Measurements from ENCODE around the gene SAFB2.

Gene SAFB2

GRCh38 chr19:5587661-5588060 lies 34.9 kb downstream of the SAFB2 start:
- Histone ChIP-seq H3K27me3 (ENCODE audit: insufficient read depth, low read length) (no peaks in the 10 kb centered on the region), H3K27ac (ENCODE audit: low read depth, low read length) (no peak overlapping the region), H3K23ac (ENCODE audit: low read length) (no peak overlapping the region), H2AK5ac (ENCODE audit: low read length) (no peak overlapping the region), H2AFZ (ENCODE audit: insufficient read depth, low read length, poor library complexity) (no peak overlapping the region), H2BK5ac (ENCODE audit: low read depth, low read length, poor library complexity) (no peak overlapping the region), H3K9ac (ENCODE audit: low read length) (no peak overlapping the region), H3K14ac (ENCODE audit: low read length) (no peak overlapping the region), H3K36me3 (ENCODE audit: control insufficient read depth in 1 of 2, insufficient read depth in 2 of 2, low read length in 2 of 2) (peaks cover 54 to 62% of the 10 kb centered on the region in 2 experiments), H4K8ac (ENCODE audit: low read depth, low read length) (no peak overlapping the region), H3K4ac (ENCODE audit: low read depth, low read length) (no peak overlapping the region), H3K79me2 (ENCODE audit: control insufficient read depth, insufficient read depth, low read length, poor library complexity) (no peaks in the 10 kb centered on the region), H3K9me3 (ENCODE audit: insufficient read depth, low read depth, low read length) (no peaks in the 10 kb centered on the region), H2BK120ac (ENCODE audit: insufficient read depth, low read length, poor library complexity) (no peak overlapping the region), H3K4me1 (ENCODE audit: control insufficient read depth in 1 of 2, insufficient read depth in 2 of 2, low read length in 2 of 2) (peaks cover 9 to 12% of the 10 kb centered on the region in 2 experiments), H3K4me2 (ENCODE audit: low read length) (no peak overlapping the region), H3K18ac (ENCODE audit: low read length) (no peak overlapping the region), H4K12ac (ENCODE audit: low read depth, low read length) (no peak overlapping the region), H3K79me1 (ENCODE audit: low read length) (no peaks in the 10 kb centered on the region), H2BK12ac (ENCODE audit: low read length) (no peak overlapping the region), H3K4me3 (ENCODE audit: low read depth, low read length) (no peak overlapping the region), H4K91ac (ENCODE audit: low read depth, low read length) (no peak overlapping the region)
- no CpG with 5 or more reads among the region's 23 CpGs for whole genome bisulfite sequencing (ENCODE audit: extremely low coverage, insufficient coverage, insufficient read length)
- DNase-seq = no peak

- Histone ChIP-seq H3K14ac (ENCODE audit: low read length) (no peak overlapping the region), H2BK120ac (ENCODE audit: insufficient read depth, low read length, poor library complexity) (no peak overlapping the region), H3K4me2 (ENCODE audit: low read length) (no peak overlapping the region), H3K4ac (ENCODE audit: low read depth, low read length) (no peak overlapping the region), H3K4me1 (ENCODE audit: control insufficient read depth in 1 of 2, insufficient read depth in 2 of 2, low read length in 2 of 2) (peaks cover 9 to 12% of the 10 kb centered on the region in 2 experiments), H3K9ac (ENCODE audit: low read length) (no peak overlapping the region), H4K12ac (ENCODE audit: low read depth, low read length) (no peak overlapping the region), H2BK5ac (ENCODE audit: low read depth, low read length, poor library complexity) (no peak overlapping the region), H3K18ac (ENCODE audit: low read length) (no peak overlapping the region), H3K36me3 (ENCODE audit: control insufficient read depth in 1 of 2, insufficient read depth in 2 of 2, low read length in 2 of 2) (peaks cover 54 to 58% of the 10 kb centered on the region in 2 experiments), H3K4me3 (ENCODE audit: low read depth, low read length) (no peak overlapping the region), H4K91ac (ENCODE audit: low read depth, low read length) (no peak overlapping the region), H3K79me1 (ENCODE audit: low read length) (no peaks in the 10 kb centered on the region), H4K8ac (ENCODE audit: low read depth, low read length) (no peak overlapping the region), H2AFZ (ENCODE audit: insufficient read depth, low read length, poor library complexity) (no peak overlapping the region), H3K23ac (ENCODE audit: low read length) (no peak overlapping the region), H3K9me3 (ENCODE audit: insufficient read depth, low read depth, low read length) (no peaks in the 10 kb centered on the region), H3K79me2 (ENCODE audit: control insufficient read depth, insufficient read depth, low read length, poor library complexity) (no peaks in the 10 kb centered on the region), H2AK5ac (ENCODE audit: low read length) (no peak overlapping the region), H3K27me3 (ENCODE audit: insufficient read depth, low read length) (no peaks in the 10 kb centered on the region), H3K27ac (ENCODE audit: low read depth, low read length) (no peak overlapping the region), H2BK12ac (ENCODE audit: low read length) (no peak overlapping the region)
- no peak for DNase-seq
- WGBS (ENCODE audit: extremely low coverage, insufficient coverage, insufficient read length) = no CpG with 5 or more reads among the region's 16 CpGs
Measured at GRCh38 chr19:5587071-5587455, 35.5 kb downstream of the SAFB2 start.

GRCh38 chr19:5586300-5587070 lies 36.1 kb downstream of the SAFB2 start:
- WGBS (ENCODE audit: extremely low coverage, insufficient coverage, insufficient read length) = no CpG with 5 or more reads among the region's 26 CpGs
- Histone ChIP-seq H2BK5ac (ENCODE audit: low read depth, low read length, poor library complexity) (no peak overlapping the region), H3K4me1 (ENCODE audit: control insufficient read depth in 1 of 2, insufficient read depth in 2 of 2, low read length in 2 of 2) (peaks cover 9 to 12% of the 10 kb centered on the region in 2 experiments), H3K4ac (ENCODE audit: low read depth, low read length) (no peak overlapping the region), H3K79me2 (ENCODE audit: control insufficient read depth, insufficient read depth, low read length, poor library complexity) (no peaks in the 10 kb centered on the region), H3K23ac (ENCODE audit: low read length) (no peak overlapping the region), H3K9ac (ENCODE audit: low read length) (no peak overlapping the region), H4K12ac (ENCODE audit: low read depth, low read length) (no peak overlapping the region), H2AFZ (ENCODE audit: insufficient read depth, low read length, poor library complexity) (no peak overlapping the region), H4K8ac (ENCODE audit: low read depth, low read length) (no peak overlapping the region), H3K9me3 (ENCODE audit: insufficient read depth, low read depth, low read length) (no peaks in the 10 kb centered on the region), H3K36me3 (ENCODE audit: control insufficient read depth in 1 of 2, insufficient read depth in 2 of 2, low read length in 2 of 2) (peaks cover 50 to 54% of the 10 kb centered on the region in 2 experiments), H3K4me3 (ENCODE audit: low read depth, low read length) (no peak overlapping the region), H4K91ac (ENCODE audit: low read depth, low read length) (no peak overlapping the region), H2AK5ac (ENCODE audit: low read length) (no peak overlapping the region), H3K14ac (ENCODE audit: low read length) (no peak overlapping the region), H2BK120ac (ENCODE audit: insufficient read depth, low read length, poor library complexity) (no peak overlapping the region), H2BK12ac (ENCODE audit: low read length) (no peak overlapping the region), H3K27ac (ENCODE audit: low read depth, low read length) (no peak overlapping the region), H3K4me2 (ENCODE audit: low read length) (peak overlapping the region; percentile 5), H3K18ac (ENCODE audit: low read length) (no peak overlapping the region), H3K27me3 (ENCODE audit: insufficient read depth, low read length) (no peaks in the 10 kb centered on the region), H3K79me1 (ENCODE audit: low read length) (no peaks in the 10 kb centered on the region)
- no peak for DNase-seq

GRCh38 chr19:5585461-5586299 lies 36.9 kb downstream of the SAFB2 start:
- H3K4me1 ChIP-seq (ENCODE audit: control insufficient read depth in 1 of 2, insufficient read depth in 2 of 2, low read length in 2 of 2) = peaks cover 9 to 12% of the 10 kb centered on the region in 2 experiments
- H3K4me2 ChIP-seq (ENCODE audit: low read length) = peak overlapping the region; percentile 12
- no peak overlapping the region for H4K8ac ChIP-seq (ENCODE audit: low read depth, low read length)
- no peak overlapping the region for H4K12ac ChIP-seq (ENCODE audit: low read depth, low read length)
- no peak overlapping the region for H2BK12ac ChIP-seq (ENCODE audit: low read length)
- H4K91ac ChIP-seq (ENCODE audit: low read depth, low read length) = no peak overlapping the region
- no peak overlapping the region for H3K4ac ChIP-seq (ENCODE audit: low read depth, low read length)
- no peaks in the 10 kb centered on the region for H3K79me2 ChIP-seq (ENCODE audit: control insufficient read depth, insufficient read depth, low read length, poor library complexity)
- H2AFZ ChIP-seq (ENCODE audit: insufficient read depth, low read length, poor library complexity) = no peak overlapping the region
- no CpG with 5 or more reads among the region's 29 CpGs for WGBS (ENCODE audit: extremely low coverage, insufficient coverage, insufficient read length)
- peaks cover 45 to 50% of the 10 kb centered on the region in 2 experiments for H3K36me3 ChIP-seq (ENCODE audit: control insufficient read depth in 1 of 2, insufficient read depth in 2 of 2, low read length in 2 of 2)
- H2AK5ac ChIP-seq (ENCODE audit: low read length) = no peak overlapping the region
- H3K9ac ChIP-seq (ENCODE audit: low read length) = no peak overlapping the region
- H3K23ac ChIP-seq (ENCODE audit: low read length) = no peak overlapping the region
- H3K14ac ChIP-seq (ENCODE audit: low read length) = no peak overlapping the region
- H3K18ac ChIP-seq (ENCODE audit: low read length) = no peak overlapping the region
- no peak for DNase-seq
- H3K4me3 ChIP-seq (ENCODE audit: low read depth, low read length) = no peak overlapping the region
- H3K9me3 ChIP-seq (ENCODE audit: insufficient read depth, low read depth, low read length) = no peaks in the 10 kb centered on the region
- peak overlapping the region; percentile 13 for H3K27ac ChIP-seq (ENCODE audit: low read depth, low read length)
- no peaks in the 10 kb centered on the region for H3K27me3 ChIP-seq (ENCODE audit: insufficient read depth, low read length)
- H2BK5ac ChIP-seq (ENCODE audit: low read depth, low read length, poor library complexity) = no peak overlapping the region
- no peak overlapping the region for H2BK120ac ChIP-seq (ENCODE audit: insufficient read depth, low read length, poor library complexity)
- no peaks in the 10 kb centered on the region for H3K79me1 ChIP-seq (ENCODE audit: low read length)

Measured in trophoblast cell (in vitro differentiated cells and primary cell).